Urinary bladder (tissue), 4 donors: ENCODE measurements around the gene ASIC4. TPM values are rescaled to one million over a fixed set of nuclear protein-coding genes. Genes with fewer than 3 reads are reported as not detected.
A peak's percentile ranks its signal among the peaks of the same experiment; 100 is the strongest.

ENCODE experiments used
- DNase-seq: peaks from one replicate; pipeline ENCODE4 v3.0.0-alpha.2; 2015; ENCODE audit errors: extremely low spot score
- H3K27ac ChIP-seq: one replicate; pipeline ENCODE4 v1.5.1; 2013; ENCODE audit warnings: low read depth, mild to moderate bottlenecking, moderate library complexity
- H3K36me3 ChIP-seq: one replicate; pipeline ENCODE4 v1.6.1; 2013; ENCODE audit warnings: mild to moderate bottlenecking, moderate library complexity; ENCODE audit not compliant: insufficient read depth
- H3K4me1 ChIP-seq: one replicate; pipeline ENCODE4 v1.6.1; 2013; ENCODE audit warnings: mild to moderate bottlenecking, moderate library complexity; ENCODE audit not compliant: insufficient read depth
- H3K4me3 ChIP-seq: one replicate; pipeline ENCODE4 v1.5.1; 2013; ENCODE audit warnings: low read depth, low read length
- WGBS: extraction: QIAGEN DNeasy Blood & Tissue Kit; methylation state at CpG from one replicate; pipeline ENCODE4 v1.1.7; 2013; 5-methylcytosine and 5-hydroxymethylcytosine counted together
- polyA plus RNA-seq: library from polyadenylated mRNA; stranded (reverse); fragments of 200-250 nt; gene quantifications from one replicate; pipeline ENCODE4 v1.2.3, GENCODE V29; 2013
- total RNA-seq: library from RNA; depleted of rRNA; stranded (reverse); fragments of >200 nt; gene quantifications from one replicate; pipeline ENCODE4 v1.2.3, GENCODE V29; 2014
- donor health status: healthy with polysubstance abuse.
- donor health status: healthy.

Gene ASIC4
- total and polyA plus RNA-seq, 2 donors = 0.18 to 0.32 TPM

DNA sequence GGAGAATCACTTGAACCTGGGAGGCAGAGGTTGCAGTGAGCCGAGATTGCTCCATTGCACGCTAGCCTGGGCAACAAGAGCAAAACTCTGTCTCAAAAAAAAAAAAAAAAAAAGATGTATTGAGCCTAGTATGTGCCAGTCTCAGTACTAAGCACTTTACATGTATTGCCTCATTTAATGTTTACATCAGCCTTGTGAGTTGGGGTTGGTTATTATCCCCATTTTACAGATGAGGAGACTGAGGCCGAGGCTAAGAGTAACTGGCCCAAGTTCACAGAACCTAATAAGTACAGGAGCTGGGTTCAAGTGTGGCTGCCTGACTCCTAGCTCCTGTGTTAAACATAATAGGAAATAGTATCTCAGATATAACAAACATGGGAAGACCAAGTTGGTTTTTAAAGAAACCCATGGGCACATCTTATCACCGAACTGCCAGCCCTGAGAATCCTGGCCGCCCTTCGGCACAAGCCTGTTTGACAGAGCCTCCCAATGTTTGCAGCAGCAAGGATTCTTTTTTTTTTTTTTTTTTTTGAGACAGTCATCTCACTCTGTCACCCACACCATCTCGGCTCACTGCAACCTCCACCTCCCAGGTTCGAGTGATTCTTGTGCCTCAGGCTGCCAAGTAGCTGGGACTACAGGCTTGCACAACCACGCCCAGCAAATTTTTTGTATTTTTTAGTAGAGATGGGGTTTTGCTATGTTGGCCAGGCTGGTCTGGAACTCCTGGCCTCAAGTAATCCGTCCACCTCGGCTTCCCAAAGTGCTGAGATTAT lies 39.8 kb upstream of the ASIC4 start:
- Histone ChIP-seq H3K27ac (no peak overlapping the region), H3K36me3 (no peaks in the 10 kb centered on the region), H3K4me1 (no peaks in the 10 kb centered on the region), H3K4me3 (no peak overlapping the region)
- 79% methylated on average over 11 of the region's 11 CpGs for WGBS
- no peak for DNase-seq

DNA sequence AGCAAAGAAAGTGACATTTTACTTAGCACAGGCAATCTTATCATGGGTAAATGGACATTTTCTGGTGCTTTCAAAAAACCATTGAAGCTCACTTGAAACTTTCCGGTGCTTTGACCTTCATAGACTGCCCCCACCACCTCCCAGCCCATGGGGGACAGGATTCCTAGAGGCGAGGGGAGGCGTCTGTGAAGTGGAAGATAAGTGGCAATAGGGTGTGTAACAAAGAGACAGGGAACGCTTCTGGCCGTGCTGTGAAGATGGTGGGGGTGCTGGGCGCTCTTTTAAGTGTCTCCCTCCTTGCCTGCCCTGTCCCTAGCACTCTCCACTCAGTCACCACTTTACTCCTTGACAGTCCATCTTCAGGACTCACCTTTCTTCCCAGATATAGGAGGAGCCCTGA lies 39.0 kb upstream of the ASIC4 start:
- WGBS = 67% methylated on average over 6 of the region's 6 CpGs
- Histone ChIP-seq H3K27ac (no peak overlapping the region), H3K4me3 (no peak overlapping the region), H3K36me3 (no peaks in the 10 kb centered on the region), H3K4me1 (no peaks in the 10 kb centered on the region)
- no peak for DNase-seq

DNA sequence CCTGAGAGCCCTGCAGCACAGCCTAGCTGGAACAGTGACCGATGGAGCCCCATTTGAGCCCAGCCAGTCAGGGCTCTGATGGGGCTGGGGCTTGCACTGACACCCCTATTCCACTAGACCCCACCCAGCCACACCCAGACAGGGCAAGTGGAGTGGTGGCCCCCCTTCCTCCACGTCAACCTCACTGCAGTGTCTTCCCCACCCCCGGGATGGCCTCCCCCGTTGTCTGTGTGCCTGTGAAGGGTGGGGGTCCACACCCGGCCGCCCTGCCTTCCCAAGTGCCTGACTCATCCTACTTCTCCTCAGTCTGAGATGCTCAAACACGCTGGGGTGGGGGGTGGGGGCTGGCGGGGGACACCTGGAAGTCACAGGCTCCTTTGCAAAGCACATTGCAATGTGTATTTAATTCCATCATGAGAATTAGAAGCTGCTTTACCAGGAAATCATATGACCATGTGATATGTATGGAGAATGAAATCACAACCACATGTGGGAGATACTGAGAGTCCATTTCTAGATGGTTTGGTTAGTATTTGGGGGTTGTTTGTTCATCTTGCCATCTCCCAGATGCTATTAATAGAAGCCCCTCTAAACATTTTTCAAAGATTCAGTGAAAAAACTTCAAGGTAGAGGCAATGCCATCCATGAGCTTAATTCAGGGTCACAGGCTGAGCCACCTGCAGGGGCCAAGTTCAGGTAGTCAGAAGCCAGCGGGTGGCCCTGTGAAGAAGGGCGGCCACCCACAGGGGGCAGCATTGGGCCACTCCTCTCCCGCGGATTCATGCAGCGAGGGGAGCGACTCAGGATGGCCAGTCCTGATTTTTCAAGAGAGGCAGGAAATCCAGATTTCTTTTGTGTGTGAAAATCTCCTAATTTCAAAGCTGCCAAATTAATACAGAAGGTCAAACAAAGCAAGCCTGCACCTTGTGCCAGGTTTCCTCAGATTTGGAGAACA lies 38.3 kb upstream of the ASIC4 start:
- 33% methylated on average over 14 of the region's 14 CpGs for WGBS

DNA sequence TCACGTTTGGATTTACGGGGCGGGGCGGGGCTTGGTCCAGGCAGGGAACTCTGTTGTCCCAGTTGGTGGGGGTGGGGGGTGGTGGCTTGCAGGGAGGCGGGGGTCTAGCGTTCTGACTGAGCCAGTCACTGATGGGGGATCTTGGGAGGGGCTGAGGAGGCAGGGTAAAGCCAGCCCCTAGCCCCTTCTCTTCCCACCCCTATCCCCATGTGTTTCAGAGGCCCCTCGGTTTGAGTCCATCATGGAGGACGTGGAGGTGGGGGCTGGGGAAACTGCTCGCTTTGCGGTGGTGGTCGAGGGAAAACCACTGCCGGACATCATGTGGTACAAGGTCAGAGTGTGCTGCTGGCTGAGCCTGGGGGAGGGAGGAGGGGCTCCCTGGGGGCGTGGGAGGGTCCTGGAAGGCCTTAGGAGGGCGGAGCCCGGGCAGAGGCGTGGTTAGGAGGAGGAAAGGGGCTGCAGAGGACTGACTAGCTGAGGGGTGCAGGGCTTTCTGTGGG lies 37.6 kb upstream of the ASIC4 start:
- DNase-seq = no peak
- no peaks in the 10 kb centered on the region for H3K36me3 ChIP-seq
- WGBS = 21% methylated on average over 16 of the region's 16 CpGs
- H3K4me3 ChIP-seq = no peak overlapping the region
- H3K4me1 ChIP-seq = no peaks in the 10 kb centered on the region
- H3K27ac ChIP-seq = no peak overlapping the region

More for the DNA sequence above, 38.3 kb upstream of the ASIC4 start:
- no peak overlapping the region for H3K4me3 ChIP-seq
- no peaks in the 10 kb centered on the region for H3K36me3 ChIP-seq
- H3K4me1 ChIP-seq = no peaks in the 10 kb centered on the region
- DNase-seq = no peak
- H3K27ac ChIP-seq = no peak overlapping the region

DNA sequence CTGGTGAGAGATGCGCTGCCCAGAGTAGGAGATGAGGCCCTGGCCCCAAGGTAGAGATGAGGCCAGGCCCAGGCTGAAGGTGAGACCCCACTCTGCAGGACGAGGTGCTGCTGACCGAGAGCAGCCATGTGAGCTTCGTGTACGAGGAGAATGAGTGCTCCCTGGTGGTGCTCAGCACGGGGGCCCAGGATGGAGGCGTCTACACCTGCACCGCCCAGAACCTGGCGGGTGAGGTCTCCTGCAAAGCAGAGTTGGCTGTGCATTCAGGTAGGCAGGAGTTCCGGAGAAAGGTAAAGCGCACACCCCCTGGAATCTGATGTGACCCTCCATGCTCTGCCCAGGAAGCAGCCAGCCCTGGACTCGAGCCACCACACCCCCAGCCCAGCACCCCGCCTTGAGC lies 37.1 kb upstream of the ASIC4 start:
- no peak for DNase-seq
- no peak overlapping the region for H3K4me3 ChIP-seq
- H3K27ac ChIP-seq = no peak overlapping the region
- no peaks in the 10 kb centered on the region for H3K4me1 ChIP-seq
- WGBS = 79% methylated on average over 13 of the region's 13 CpGs
- no peaks in the 10 kb centered on the region for H3K36me3 ChIP-seq

DNA sequence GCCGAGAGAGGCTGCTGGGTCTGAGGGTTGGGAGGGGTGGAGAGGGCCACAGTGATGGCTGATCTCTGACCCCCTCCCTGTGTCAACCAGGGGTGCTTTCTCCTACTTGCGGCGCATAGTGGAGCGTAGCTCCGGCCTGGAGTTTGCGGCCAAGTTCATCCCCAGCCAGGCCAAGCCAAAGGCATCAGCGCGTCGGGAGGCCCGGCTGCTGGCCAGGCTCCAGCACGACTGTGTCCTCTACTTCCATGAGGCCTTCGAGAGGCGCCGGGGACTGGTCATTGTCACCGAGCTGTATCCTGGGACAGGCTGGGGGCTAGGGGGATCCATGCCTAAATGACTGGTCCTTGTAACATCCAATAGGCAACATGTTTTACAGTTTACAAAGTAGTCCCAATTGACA lies 36.5 kb upstream of the ASIC4 start:
- no peaks in the 10 kb centered on the region for H3K4me1 ChIP-seq
- H3K4me3 ChIP-seq = no peak overlapping the region
- H3K36me3 ChIP-seq = no peaks in the 10 kb centered on the region
- DNase-seq = no peak
- 61% methylated on average over 15 of the region's 15 CpGs for WGBS
- H3K27ac ChIP-seq = no peak overlapping the region

DNA sequence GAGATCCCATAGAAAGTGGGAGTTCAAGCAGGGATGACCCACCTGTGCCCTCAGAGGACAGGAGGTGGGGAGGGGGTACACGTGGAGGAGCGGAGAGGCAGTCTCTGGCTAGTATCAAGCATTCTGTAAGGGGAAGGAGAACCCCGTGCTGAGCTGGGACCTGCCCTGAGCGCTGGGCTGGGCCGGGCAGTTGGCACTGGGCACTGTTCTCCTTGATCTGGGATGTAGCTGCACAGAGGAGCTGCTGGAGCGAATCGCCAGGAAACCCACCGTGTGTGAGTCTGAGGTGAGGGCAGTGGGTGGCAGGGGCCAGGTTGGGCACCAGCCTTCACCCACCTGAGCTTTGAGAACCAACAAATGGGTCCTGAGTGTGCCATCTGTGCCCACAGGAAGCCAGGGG lies 35.4 kb upstream of the ASIC4 start:
- no peak for DNase-seq
- H3K36me3 ChIP-seq = no peaks in the 10 kb centered on the region
- no peaks in the 10 kb centered on the region for H3K4me1 ChIP-seq
- H3K27ac ChIP-seq = no peak overlapping the region
- no peak overlapping the region for H3K4me3 ChIP-seq
- WGBS = 75% methylated on average over 8 of the region's 8 CpGs

DNA sequence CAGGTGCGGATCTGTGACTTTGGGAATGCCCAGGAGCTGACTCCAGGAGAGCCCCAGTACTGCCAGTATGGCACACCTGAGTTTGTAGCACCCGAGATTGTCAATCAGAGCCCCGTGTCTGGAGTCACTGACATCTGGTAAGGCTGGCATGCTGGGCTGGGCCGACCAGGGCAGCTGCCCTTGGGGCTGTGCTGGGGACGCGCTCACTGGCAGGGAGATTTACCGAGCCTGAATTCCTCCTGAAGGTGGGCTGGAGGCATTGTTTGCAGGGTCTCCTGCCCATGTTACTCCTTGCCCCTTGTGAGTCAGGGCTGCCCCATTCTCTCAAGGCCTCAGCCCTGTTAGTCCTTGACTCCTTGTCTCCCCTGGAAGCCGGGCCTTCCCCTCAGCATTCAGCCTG lies 34.3 kb upstream of the ASIC4 start:
- 92% methylated on average over 8 of the region's 8 CpGs for WGBS
- DNase-seq = no peak
- H3K4me3 ChIP-seq = no peak overlapping the region
- no peak overlapping the region for H3K27ac ChIP-seq
- H3K36me3 ChIP-seq = no peaks in the 10 kb centered on the region
- H3K4me1 ChIP-seq = no peaks in the 10 kb centered on the region

DNA sequence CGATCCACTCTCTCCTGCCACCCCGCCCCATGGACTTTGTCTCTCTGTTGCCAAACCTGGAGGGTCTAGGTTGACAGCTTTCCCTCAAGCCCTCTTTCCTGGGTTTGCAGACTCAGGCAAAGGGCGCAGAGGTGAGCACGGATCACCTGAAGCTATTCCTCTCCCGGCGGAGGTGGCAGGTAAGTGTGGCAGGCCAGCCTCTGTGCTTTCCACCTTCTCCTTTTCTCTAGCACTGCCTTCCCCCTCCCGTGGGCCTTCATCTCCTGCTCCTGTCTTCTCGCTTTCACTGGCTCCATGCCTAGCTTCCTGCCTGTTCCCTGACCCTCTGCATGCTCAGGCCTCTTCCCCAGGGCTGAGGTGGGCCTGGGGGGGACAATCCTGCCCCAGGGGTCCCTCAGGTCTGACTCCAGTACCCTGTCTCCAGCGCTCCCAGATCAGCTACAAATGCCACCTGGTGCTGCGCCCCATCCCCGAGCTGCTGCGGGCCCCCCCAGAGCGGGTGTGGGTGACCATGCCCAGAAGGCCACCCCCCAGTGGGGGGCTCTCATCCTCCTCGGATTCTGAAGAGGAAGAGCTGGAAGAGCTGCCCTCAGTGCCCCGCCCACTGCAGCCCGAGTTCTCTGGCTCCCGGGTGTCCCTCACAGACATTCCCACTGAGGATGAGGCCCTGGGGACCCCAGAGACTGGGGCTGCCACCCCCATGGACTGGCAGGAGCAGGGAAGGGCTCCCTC lies 31.4 kb upstream of the ASIC4 start:
- Histone ChIP-seq H3K4me1 (no peaks in the 10 kb centered on the region), H3K27ac (no peak overlapping the region), H3K36me3 (no peaks in the 10 kb centered on the region), H3K4me3 (no peak overlapping the region)
- WGBS = 69% methylated on average over 17 of the region's 17 CpGs
- no peak for DNase-seq

DNA sequence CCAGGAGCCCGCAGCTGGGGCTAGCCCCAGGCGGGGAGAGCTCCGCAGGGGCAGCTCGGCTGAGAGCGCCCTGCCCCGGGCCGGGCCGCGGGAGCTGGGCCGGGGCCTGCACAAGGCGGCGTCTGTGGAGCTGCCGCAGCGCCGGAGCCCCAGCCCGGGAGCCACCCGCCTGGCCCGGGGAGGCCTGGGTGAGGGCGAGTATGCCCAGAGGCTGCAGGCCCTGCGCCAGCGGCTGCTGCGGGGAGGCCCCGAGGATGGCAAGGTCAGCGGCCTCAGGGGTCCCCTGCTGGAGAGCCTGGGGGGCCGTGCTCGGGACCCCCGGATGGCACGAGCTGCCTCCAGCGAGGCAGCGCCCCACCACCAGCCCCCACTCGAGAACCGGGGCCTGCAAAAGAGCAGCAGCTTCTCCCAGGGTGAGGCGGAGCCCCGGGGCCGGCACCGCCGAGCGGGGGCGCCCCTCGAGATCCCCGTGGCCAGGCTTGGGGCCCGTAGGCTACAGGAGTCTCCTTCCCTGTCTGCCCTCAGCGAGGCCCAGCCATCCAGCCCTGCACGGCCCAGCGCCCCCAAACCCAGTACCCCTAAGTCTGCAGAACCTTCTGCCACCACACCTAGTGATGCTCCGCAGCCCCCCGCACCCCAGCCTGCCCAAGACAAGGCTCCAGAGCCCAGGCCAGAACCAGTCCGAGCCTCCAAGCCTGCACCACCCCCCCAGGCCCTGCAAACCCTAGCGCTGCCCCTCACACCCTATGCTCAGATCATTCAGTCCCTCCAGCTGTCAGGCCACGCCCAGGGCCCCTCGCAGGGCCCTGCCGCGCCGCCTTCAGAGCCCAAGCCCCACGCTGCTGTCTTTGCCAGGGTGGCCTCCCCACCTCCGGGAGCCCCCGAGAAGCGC lies 30.6 kb upstream of the ASIC4 start:
- no peak for DNase-seq
- 36% methylated on average over 58 of the region's 58 CpGs for WGBS
- no peaks in the 10 kb centered on the region for H3K4me1 ChIP-seq
- no peaks in the 10 kb centered on the region for H3K36me3 ChIP-seq
- H3K27ac ChIP-seq = no peak overlapping the region
- peak overlapping the region; percentile 17 for H3K4me3 ChIP-seq

DNA sequence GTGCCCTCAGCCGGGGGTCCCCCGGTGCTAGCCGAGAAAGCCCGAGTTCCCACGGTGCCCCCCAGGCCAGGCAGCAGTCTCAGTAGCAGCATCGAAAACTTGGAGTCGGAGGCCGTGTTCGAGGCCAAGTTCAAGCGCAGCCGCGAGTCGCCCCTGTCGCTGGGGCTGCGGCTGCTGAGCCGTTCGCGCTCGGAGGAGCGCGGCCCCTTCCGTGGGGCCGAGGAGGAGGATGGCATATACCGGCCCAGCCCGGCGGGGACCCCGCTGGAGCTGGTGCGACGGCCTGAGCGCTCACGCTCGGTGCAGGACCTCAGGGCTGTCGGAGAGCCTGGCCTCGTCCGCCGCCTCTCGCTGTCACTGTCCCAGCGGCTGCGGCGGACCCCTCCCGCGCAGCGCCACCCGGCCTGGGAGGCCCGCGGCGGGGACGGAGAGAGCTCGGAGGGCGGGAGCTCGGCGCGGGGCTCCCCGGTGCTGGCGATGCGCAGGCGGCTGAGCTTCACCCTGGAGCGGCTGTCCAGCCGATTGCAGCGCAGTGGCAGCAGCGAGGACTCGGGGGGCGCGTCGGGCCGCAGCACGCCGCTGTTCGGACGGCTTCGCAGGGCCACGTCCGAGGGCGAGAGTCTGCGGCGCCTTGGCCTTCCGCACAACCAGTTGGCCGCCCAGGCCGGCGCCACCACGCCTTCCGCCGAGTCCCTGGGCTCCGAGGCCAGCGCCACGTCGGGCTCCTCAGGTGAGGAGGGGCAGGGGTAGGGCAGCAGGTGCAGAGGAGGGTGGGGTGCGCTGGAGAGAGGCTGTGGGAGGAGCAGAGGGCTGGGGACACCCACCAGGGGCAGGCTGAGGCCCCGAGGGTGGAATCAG lies 29.7 kb upstream of the ASIC4 start:
- DNase-seq = no peak
- H3K4me3 ChIP-seq = peak overlapping the region; percentile 17
- H3K27ac ChIP-seq = no peak overlapping the region
- WGBS = 16% methylated on average over 89 of the region's 89 CpGs
- no peaks in the 10 kb centered on the region for H3K4me1 ChIP-seq
- H3K36me3 ChIP-seq = no peaks in the 10 kb centered on the region

DNA sequence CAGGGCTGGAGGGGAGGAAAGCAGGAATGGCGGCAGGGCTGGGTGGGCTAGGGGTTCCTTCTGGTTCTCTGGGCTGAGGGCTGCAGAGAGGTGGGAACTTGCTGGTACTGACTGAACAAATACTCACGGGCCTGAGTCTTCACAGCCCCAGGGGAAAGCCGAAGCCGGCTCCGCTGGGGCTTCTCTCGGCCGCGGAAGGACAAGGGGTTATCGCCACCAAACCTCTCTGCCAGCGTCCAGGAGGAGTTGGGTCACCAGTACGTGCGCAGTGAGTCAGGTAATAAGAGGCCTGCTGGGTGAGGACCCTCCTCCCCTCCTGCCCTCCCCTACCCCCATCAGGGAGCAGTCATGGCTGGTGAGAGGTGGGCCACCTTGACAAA lies 29.1 kb upstream of the ASIC4 start:
- H3K36me3 ChIP-seq = no peaks in the 10 kb centered on the region
- H3K4me3 ChIP-seq = no peak overlapping the region
- no peaks in the 10 kb centered on the region for H3K4me1 ChIP-seq
- H3K27ac ChIP-seq = no peak overlapping the region
- WGBS = 76% methylated on average over 12 of the region's 12 CpGs
- DNase-seq = no peak
